Transverse colon (tissue), 3 donors: ENCODE results near the gene ARHGAP24.

Experiments
- EP300 ChIP-seq: sonication (generic); formaldehyde crosslinking; IDR thresholded peaks from one replicate; pipeline ENCODE4 v1.6.1; 2017; ENCODE audit warnings: antibody characterized with exemption, low read depth
- POLR2A ChIP-seq: fragments of 450-650 bp; IDR thresholded peaks from one replicate; pipeline ENCODE4 v1.6.1; 2016; ENCODE audit warnings: antibody characterized with exemption, mild to moderate bottlenecking, moderate library complexity
- TF ChIP-seq, protein P1 (sequence below), 5 experiments: fragments of 200-600 bp in 3 of 5; fragments of 450-650 bp in 2 of 5; sonication (generic) in 3 of 5; IDR thresholded peaks; 1 replicate in 2 of 5; 2 replicates in 3 of 5; pipeline ENCODE4 v1.5.1; 2016 to 2017; ENCODE audit warnings: antibody characterized with exemption in 5 of 5, inconsistent platforms in 3 of 5, mild to moderate bottlenecking in 2 of 5, moderate library complexity in 1 of 5

DNA sequence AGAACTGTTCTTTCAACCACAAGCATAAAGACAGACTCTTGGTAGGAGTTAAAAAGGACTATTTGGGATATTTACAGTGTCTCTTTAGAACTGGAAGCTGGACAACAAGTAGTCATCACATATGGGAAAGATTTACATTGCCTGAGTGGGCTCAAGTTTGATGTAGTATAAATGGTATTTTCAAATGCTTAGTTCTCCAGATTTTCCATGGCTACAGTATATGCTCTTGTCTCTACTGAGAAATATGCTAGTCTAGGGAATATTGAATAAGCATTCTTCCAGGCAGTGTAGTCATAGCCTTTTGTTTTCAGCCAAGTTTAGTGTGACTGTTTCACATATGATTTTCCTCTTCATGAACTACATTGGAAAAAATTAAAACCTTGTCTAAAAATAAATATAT, 315.6 kb downstream of the ARHGAP24 start:
- TF ChIP-seq, protein P1, sequence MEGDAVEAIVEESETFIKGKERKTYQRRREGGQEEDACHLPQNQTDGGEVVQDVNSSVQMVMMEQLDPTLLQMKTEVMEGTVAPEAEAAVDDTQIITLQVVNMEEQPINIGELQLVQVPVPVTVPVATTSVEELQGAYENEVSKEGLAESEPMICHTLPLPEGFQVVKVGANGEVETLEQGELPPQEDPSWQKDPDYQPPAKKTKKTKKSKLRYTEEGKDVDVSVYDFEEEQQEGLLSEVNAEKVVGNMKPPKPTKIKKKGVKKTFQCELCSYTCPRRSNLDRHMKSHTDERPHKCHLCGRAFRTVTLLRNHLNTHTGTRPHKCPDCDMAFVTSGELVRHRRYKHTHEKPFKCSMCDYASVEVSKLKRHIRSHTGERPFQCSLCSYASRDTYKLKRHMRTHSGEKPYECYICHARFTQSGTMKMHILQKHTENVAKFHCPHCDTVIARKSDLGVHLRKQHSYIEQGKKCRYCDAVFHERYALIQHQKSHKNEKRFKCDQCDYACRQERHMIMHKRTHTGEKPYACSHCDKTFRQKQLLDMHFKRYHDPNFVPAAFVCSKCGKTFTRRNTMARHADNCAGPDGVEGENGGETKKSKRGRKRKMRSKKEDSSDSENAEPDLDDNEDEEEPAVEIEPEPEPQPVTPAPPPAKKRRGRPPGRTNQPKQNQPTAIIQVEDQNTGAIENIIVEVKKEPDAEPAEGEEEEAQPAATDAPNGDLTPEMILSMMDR (IDR thresholded peaks at IDR 0.05) = no peak
- TF ChIP-seq POLR2A = no peak
- no peak for TF ChIP-seq EP300
